ENCODE data around the gene POLR2I. TPM values are rescaled to one million over a fixed set of nuclear protein-coding genes. Genes with fewer than 3 reads are reported as not detected.

POLR2I gene
- total RNA-seq, 1 experiment from 2014 or later, result 146 TPM

- TF ChIP-seq CTCF (conservative IDR thresholded peaks at IDR 0.05), result no peak
- H3K9me3 Mint-ChIP-seq, result no peaks in the 10 kb centered on the region
Measured at GRCh38 chr19:36082916-36083315, 31.8 kb downstream of the POLR2I start.

More at GRCh38 chr19:36082916-36083315, 31.8 kb downstream of the POLR2I start:
- Histone ChIP-seq H3K4me2 (ENCODE audit: insufficient read depth, insufficient read length, low read length) (no peak overlapping the region), H3K79me2 (ENCODE audit: insufficient read depth, low read length) (no peaks in the 10 kb centered on the region), H4K5ac (ENCODE audit: insufficient read length, low read depth, low read length) (no peak overlapping the region), H3K4ac (ENCODE audit: low read depth, low read length) (no peak overlapping the region), H3K79me1 (ENCODE audit: insufficient read depth, low read depth, low read length, poor library complexity, severe bottlenecking) (no peaks in the 10 kb centered on the region), H2AFZ (ENCODE audit: low read length) (no peak overlapping the region), H3K9ac (ENCODE audit: extremely low read depth, insufficient read length, low read length) (no peak overlapping the region), H4K20me1 (ENCODE audit: control insufficient read depth, insufficient read depth, insufficient read length) (peaks cover 2% of the 10 kb centered on the region), H2BK20ac (ENCODE audit: low read depth, low read length, poor library complexity, severe bottlenecking) (no peak overlapping the region), H2BK15ac (ENCODE audit: low read depth, low read length) (no peak overlapping the region), H2AK5ac (ENCODE audit: insufficient read length, low read length) (no peak overlapping the region), H3K56ac (ENCODE audit: insufficient read length, low read depth, low read length) (no peak overlapping the region), H3K9me3 (ENCODE audit: control insufficient read depth, low read depth, low read length) (no peaks in the 10 kb centered on the region), H3K4me1 (ENCODE audit: insufficient read depth, low read length) (no peaks in the 10 kb centered on the region), H3T11ph (ENCODE audit: low read length) (no peak overlapping the region), H3K23me2 (ENCODE audit: insufficient read length, low read depth, low read length, poor library complexity, severe bottlenecking) (no peaks in the 10 kb centered on the region), H2BK5ac (ENCODE audit: insufficient read length, low read length) (no peak overlapping the region), H2BK12ac (ENCODE audit: insufficient read length, low read depth, low read length) (no peak overlapping the region), H2BK120ac (ENCODE audit: low read depth, low read length, poor library complexity, severe bottlenecking) (no peak overlapping the region), H3K18ac (ENCODE audit: insufficient read length, low read depth, low read length) (no peak overlapping the region), H3K14ac (ENCODE audit: insufficient read depth, low read length) (no peak overlapping the region), H3K27ac (ENCODE audit: insufficient read length, low read depth, low read length) (no peak overlapping the region), H3K23ac (ENCODE audit: insufficient read length, low read depth, low read length) (no peak overlapping the region), H3K27me3 (ENCODE audit: insufficient read depth, low read length) (no peaks in the 10 kb centered on the region), H4K8ac (replicated peaks; ENCODE audit: insufficient read length, low read depth, low read length) (no peak overlapping the region), H4K91ac (ENCODE audit: insufficient read length, low read depth, low read length) (no peak overlapping the region)
- Mint-ChIP-seq H3K27me3 (ENCODE audit: low read depth) (no peaks in the 10 kb centered on the region), H3K4me1 (no peaks in the 10 kb centered on the region), H3K36me3 (ENCODE audit: insufficient read depth in 1 of 3, low read depth in 3 of 3) (peaks cover 49 to 80% (median 68%) of the 10 kb centered on the region in 3 experiments; a peak in 6 of 7 replicates), H3K27ac (no peak overlapping the region), H3K4me3 (no peak overlapping the region)
- DNase-seq, result no peak
- no CpG with 5 or more reads among the region's 13 CpGs for WGBS (ENCODE audit: extremely low coverage, insufficient read length, low lambda C conversion rate)

Measured in H9 (cell line).